AG09309 (cell line): ENCODE measurements around the gene PTPN14.
A peak's percentile ranks its signal among the peaks of the same experiment; 100 is the strongest.

ENCODE experiments used
- DNase-seq: peaks from one replicate; pipeline ENCODE4 v3.0.0-alpha.2; 2010; ENCODE audit warnings: low read depth
- H3K4me3 ChIP-seq: 2 replicates; pipeline ENCODE4 v1.5.1; 2011; ENCODE audit warnings: mild to moderate bottlenecking, low read depth, low read length, moderate library complexity; ENCODE audit not compliant: control insufficient read depth
- TF ChIP-seq, protein P1 (sequence below): IDR thresholded peaks from 2 replicates; pipeline ENCODE4 v1.5.1; 2011; ENCODE audit warnings: mild to moderate bottlenecking, low read depth, low read length, inconsistent platforms; ENCODE audit not compliant: insufficient read depth, control insufficient read depth; ENCODE audit errors: missing control alignments

The PTPN14 gene

DNA sequence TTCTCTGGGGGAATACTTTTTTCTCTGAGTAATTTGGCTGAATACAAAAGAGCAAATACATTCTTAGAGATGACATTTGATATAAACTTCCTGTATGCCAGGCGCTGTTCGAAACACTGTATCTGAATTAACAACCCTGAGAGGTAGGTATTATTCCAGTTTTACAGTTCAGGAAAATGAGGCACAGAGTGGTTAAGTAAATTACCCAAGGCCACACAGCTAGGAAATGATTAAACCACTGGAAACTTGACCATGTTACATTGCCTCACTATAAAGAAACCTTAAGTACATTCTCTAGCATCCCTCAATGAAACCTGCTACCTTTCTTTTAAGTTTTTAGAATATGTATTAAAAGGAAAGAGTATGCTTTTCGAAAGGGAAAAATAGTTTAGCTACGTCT lies 215.8 kb downstream of the PTPN14 start:
- H3K4me3 ChIP-seq, result no peak overlapping the region
- TF ChIP-seq, protein P1, sequence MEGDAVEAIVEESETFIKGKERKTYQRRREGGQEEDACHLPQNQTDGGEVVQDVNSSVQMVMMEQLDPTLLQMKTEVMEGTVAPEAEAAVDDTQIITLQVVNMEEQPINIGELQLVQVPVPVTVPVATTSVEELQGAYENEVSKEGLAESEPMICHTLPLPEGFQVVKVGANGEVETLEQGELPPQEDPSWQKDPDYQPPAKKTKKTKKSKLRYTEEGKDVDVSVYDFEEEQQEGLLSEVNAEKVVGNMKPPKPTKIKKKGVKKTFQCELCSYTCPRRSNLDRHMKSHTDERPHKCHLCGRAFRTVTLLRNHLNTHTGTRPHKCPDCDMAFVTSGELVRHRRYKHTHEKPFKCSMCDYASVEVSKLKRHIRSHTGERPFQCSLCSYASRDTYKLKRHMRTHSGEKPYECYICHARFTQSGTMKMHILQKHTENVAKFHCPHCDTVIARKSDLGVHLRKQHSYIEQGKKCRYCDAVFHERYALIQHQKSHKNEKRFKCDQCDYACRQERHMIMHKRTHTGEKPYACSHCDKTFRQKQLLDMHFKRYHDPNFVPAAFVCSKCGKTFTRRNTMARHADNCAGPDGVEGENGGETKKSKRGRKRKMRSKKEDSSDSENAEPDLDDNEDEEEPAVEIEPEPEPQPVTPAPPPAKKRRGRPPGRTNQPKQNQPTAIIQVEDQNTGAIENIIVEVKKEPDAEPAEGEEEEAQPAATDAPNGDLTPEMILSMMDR, result no peak
- DNase-seq, result no peak

DNA sequence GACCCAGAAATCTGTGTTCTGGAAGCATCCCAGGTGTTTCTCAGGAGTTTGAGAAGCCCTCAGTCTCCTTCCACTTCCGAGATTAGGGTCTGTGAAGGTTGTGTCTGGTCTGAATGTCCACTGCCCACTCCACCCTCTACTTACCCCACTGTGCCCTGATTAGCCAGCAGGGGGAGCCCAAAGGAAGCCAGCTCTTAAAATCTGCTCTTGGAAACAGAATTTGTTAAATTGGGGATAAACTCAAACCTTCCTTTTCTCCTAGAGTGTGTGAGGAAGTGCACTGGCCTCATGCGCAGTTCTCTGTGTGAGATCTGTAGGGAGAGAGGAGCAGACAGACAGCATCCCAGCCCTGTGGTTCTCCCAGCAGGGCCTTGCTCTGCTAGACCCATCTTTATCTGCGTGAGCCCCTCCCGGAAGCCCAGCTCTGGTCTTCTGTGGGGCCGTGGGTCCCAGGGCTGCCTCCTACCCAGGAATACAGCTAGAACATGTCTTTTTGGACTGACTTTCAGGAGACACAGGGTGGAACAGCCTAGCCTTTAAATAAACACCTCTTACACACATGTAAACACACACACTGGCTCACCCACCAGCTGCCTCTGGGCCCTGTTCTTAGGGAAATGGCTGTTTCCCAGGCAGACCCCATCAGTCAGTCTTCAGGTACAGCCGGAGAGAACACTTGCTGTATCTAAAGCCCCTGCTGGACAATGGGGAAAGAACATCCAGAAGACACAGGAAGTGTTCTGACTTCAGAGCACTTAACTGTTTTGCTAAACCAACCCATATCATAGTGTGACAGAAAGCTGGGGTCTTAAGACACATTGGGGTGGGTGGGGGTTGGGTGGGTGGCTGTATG lies 218.2 kb downstream of the PTPN14 start:
- TF ChIP-seq, protein P1, result peak; percentile 95
- H3K4me3 ChIP-seq, result no peak overlapping the region
- DNase-seq, result peak; percentile 14

DNA sequence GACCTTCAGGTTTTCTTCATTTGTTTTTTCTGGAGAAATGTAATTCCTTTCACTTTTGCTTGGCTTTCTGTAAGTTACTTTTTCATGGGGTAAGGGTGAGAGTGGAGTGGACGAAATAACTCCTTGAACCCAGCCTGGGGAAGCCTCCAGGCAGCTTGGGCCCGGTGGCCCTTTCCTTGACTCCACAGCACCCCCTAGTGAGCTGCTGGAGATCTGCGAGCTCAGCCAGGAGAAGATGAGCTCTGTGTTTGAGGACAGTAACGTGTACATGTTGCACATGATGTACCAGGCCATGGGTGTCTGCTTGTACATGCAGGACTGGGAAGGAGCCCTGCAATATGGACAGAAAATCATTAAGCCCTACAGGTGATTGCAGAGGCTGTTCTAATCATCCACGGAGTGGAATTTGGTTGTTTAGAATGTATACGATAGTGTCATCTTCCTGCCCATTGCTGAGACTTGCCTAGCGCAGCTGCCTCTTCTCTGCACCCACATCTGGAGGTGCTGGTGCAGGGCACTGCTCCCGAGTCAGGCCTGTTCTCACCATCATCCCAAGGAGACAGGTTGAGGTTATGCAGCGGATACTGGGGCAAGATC lies 219.5 kb downstream of the PTPN14 start:
- TF ChIP-seq, protein P1, result peak; percentile 93
- no peak overlapping the region for H3K4me3 ChIP-seq
- no peak for DNase-seq

DNA sequence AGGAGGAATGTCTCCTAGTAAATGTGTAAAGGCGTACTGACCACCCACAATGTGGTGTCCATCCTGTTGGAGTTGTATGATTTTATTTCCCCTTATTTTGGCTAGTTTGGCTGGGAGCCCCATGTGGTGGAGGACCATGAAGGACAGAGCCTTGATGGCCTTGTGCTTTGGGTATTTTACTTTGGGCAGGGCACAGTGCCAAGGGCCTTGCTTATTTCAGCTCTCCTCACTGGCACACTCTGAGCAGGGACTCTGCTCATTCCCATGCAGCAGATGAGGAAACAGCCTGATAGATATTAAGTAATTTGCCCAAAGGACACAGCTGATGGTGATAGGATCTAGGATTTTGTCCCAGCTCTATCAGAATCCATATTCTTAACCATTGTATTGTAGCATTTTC lies 220.2 kb downstream of the PTPN14 start:
- no peak for DNase-seq
- TF ChIP-seq, protein P1, result no peak
- no peak overlapping the region for H3K4me3 ChIP-seq

DNA sequence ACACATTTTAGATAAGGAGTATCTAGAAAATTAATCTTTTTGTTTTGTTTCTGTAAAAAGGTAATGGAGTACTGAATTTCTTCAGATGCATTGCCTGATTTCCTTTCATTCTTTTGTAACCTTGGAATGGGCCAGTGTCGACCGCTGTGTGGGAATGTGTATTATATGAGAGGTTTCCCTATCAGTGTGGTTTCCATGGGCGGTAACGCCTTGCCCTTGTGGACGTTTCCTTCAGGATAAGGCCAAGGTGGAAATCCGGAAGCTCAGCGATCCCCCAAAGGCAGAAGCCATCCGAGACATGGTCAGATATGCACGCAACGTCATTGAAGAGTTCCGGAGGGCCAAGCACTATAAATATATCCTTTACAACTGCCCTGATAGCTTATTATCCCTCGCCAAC lies 220.7 kb downstream of the PTPN14 start:
- no peak for DNase-seq
- H3K4me3 ChIP-seq, result no peak overlapping the region
- TF ChIP-seq, protein P1, result no peak

DNA sequence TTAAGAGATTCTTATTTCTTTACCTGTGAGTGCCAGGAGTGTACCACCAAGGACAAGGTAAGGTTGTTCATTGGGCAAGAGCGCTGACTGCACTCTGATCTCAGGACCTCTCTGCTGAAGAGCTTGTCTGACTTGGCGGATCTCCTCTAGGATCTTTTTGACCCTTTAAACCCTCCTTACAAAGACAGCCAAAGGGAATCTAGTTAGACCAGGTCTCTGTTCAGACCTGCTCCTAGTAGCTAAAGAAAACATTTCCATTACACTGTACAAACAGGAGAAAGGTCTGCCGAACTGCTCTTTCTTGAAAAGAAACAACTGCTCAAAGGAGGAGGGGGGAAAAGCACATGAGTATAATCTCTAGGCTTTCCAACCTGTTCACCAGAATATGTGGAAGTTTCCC lies 221.2 kb downstream of the PTPN14 start:
- DNase-seq, result no peak
- TF ChIP-seq, protein P1, result no peak
- H3K4me3 ChIP-seq, result no peak overlapping the region
